ENCODE data around the gene NAV3. TPM values are rescaled to one million over a fixed set of nuclear protein-coding genes. Genes with fewer than 3 reads are reported as not detected.

Gene NAV3
- total RNA-seq (2014; rRNA removed; shearing (Covaris generic)): 0.93 and 1.1 TPM in 2 replicates

- Histone ChIP-seq H3K4me1 (no peaks in the 10 kb centered on the region), H3K36me3 (no peaks in the 10 kb centered on the region), H3K9me3 (replicated peaks) (no peaks in the 10 kb centered on the region), H3K4me3 (no peak within 1 kb of the TSS), H3K27me3 (no peaks in the 10 kb centered on the region), H3K27ac (no peak within 1 kb of the TSS)
- no peak for DNase-seq
Observed at GRCh38 chr12:77830583-77831351, at the start of gene NAV3. Gene NAV3, plus strand, starts transcription at chr12:77830894. Its CDS starts 568 bp downstream, at chr12:77831462.

GRCh38 chr12:77782034-77782433, 48.7 kb upstream of the NAV3 start:
- H3K9me3 ChIP-seq (replicated peaks): no peaks in the 10 kb centered on the region
- no peak overlapping the region for H3K27ac ChIP-seq
- H3K4me1 ChIP-seq: no peaks in the 10 kb centered on the region
- H3K27me3 ChIP-seq: no peaks in the 10 kb centered on the region
- no peaks in the 10 kb centered on the region for H3K36me3 ChIP-seq
- H3K4me3 ChIP-seq: no peak overlapping the region
- no peak for DNase-seq

- Histone ChIP-seq H3K36me3 (no peaks in the 10 kb centered on the region), H3K4me3 (no peak overlapping the region), H3K4me1 (no peaks in the 10 kb centered on the region), H3K27me3 (no peaks in the 10 kb centered on the region), H3K27ac (no peak overlapping the region), H3K9me3 (replicated peaks) (no peaks in the 10 kb centered on the region)
- no peak for DNase-seq
Observed at GRCh38 chr12:77782766-77783165, 47.9 kb upstream of the NAV3 start.

GRCh38 chr12:77785211-77785610, 45.5 kb upstream of the NAV3 start:
- no peak overlapping the region for H3K4me3 ChIP-seq
- H3K27ac ChIP-seq: no peak overlapping the region
- no peaks in the 10 kb centered on the region for H3K27me3 ChIP-seq
- no peaks in the 10 kb centered on the region for H3K4me1 ChIP-seq
- no peak for DNase-seq
- H3K9me3 ChIP-seq (replicated peaks): no peaks in the 10 kb centered on the region
- no peaks in the 10 kb centered on the region for H3K36me3 ChIP-seq

GRCh38 chr12:77786675-77787074, 44.0 kb upstream of the NAV3 start:
- Histone ChIP-seq H3K27me3 (no peaks in the 10 kb centered on the region), H3K4me1 (no peaks in the 10 kb centered on the region), H3K36me3 (no peaks in the 10 kb centered on the region), H3K27ac (no peak overlapping the region), H3K9me3 (replicated peaks) (no peaks in the 10 kb centered on the region), H3K4me3 (no peak overlapping the region)
- no peak for DNase-seq

GRCh38 chr12:77788231-77789168, 42.2 kb upstream of the NAV3 start:
- H3K27me3 ChIP-seq: no peaks in the 10 kb centered on the region
- no peak overlapping the region for H3K27ac ChIP-seq
- H3K4me1 ChIP-seq: no peaks in the 10 kb centered on the region
- H3K36me3 ChIP-seq: no peaks in the 10 kb centered on the region
- no peak for DNase-seq
- no peak overlapping the region for H3K4me3 ChIP-seq
- no peaks in the 10 kb centered on the region for H3K9me3 ChIP-seq (replicated peaks)

- no peaks in the 10 kb centered on the region for H3K9me3 ChIP-seq (replicated peaks)
Observed at GRCh38 chr12:77795699-77796098, 35.0 kb upstream of the NAV3 start.

GRCh38 chr12:77796775-77797174, 33.9 kb upstream of the NAV3 start:
- Histone ChIP-seq H3K27me3 (no peaks in the 10 kb centered on the region), H3K4me3 (no peak overlapping the region), H3K4me1 (no peaks in the 10 kb centered on the region), H3K9me3 (replicated peaks) (no peaks in the 10 kb centered on the region), H3K27ac (no peak overlapping the region), H3K36me3 (no peaks in the 10 kb centered on the region)
- DNase-seq: no peak

More at GRCh38 chr12:77795699-77796098, 35.0 kb upstream of the NAV3 start:
- H3K27ac ChIP-seq: no peak overlapping the region
- H3K36me3 ChIP-seq: no peaks in the 10 kb centered on the region
- H3K27me3 ChIP-seq: no peaks in the 10 kb centered on the region
- H3K4me3 ChIP-seq: no peak overlapping the region
- DNase-seq: no peak
- no peaks in the 10 kb centered on the region for H3K4me1 ChIP-seq

- peaks cover 7% of the 10 kb centered on the region; the same call in 1 of the 2 replicates for H3K9me3 ChIP-seq (replicated peaks)
- no peaks in the 10 kb centered on the region for H3K4me1 ChIP-seq
- H3K27ac ChIP-seq: no peak overlapping the region
- DNase-seq: no peak
- no peaks in the 10 kb centered on the region for H3K27me3 ChIP-seq
- H3K4me3 ChIP-seq: no peak overlapping the region
- no peaks in the 10 kb centered on the region for H3K36me3 ChIP-seq
Observed at GRCh38 chr12:77800501-77800900, 30.2 kb upstream of the NAV3 start.

GRCh38 chr12:77808534-77808933, 22.2 kb upstream of the NAV3 start:
- Histone ChIP-seq H3K27ac (no peak overlapping the region), H3K36me3 (no peaks in the 10 kb centered on the region)

GRCh38 chr12:77813558-77813957, 17.1 kb upstream of the NAV3 start:
- peaks cover 2% of the 10 kb centered on the region; the same call in 1 of the 2 replicates for H3K4me1 ChIP-seq
- no peak overlapping the region for H3K4me3 ChIP-seq
- H3K27me3 ChIP-seq: no peaks in the 10 kb centered on the region
- no peak overlapping the region for H3K27ac ChIP-seq
- DNase-seq: no peak
- no peaks in the 10 kb centered on the region for H3K36me3 ChIP-seq
- H3K9me3 ChIP-seq (replicated peaks): no peaks in the 10 kb centered on the region; the same call in 1 of the 2 replicates

More at GRCh38 chr12:77808534-77808933, 22.2 kb upstream of the NAV3 start:
- no peak for DNase-seq
- Histone ChIP-seq H3K9me3 (replicated peaks) (peaks cover 7% of the 10 kb centered on the region), H3K4me3 (no peak overlapping the region), H3K4me1 (no peaks in the 10 kb centered on the region), H3K27me3 (no peaks in the 10 kb centered on the region)

- H3K27me3 ChIP-seq: no peaks in the 10 kb centered on the region
- peaks cover 2% of the 10 kb centered on the region; the same call in 1 of the 2 replicates for H3K4me1 ChIP-seq
- H3K9me3 ChIP-seq (replicated peaks): no peaks in the 10 kb centered on the region; the same call in 1 of the 2 replicates
- H3K36me3 ChIP-seq: no peaks in the 10 kb centered on the region
- H3K27ac ChIP-seq: no peak overlapping the region
- DNase-seq: peak in 1 of 2 experiments; percentile 35
- H3K4me3 ChIP-seq: no peak overlapping the region
Observed at GRCh38 chr12:77814386-77814785, 16.3 kb upstream of the NAV3 start.

GRCh38 chr12:77816196-77816595, 14.5 kb upstream of the NAV3 start:
- H3K27ac ChIP-seq: no peak overlapping the region
- H3K27me3 ChIP-seq: no peaks in the 10 kb centered on the region
- H3K4me1 ChIP-seq: peaks cover 2% of the 10 kb centered on the region; the same call in 1 of the 2 replicates
- no peaks in the 10 kb centered on the region for H3K36me3 ChIP-seq
- no peaks in the 10 kb centered on the region for H3K9me3 ChIP-seq (replicated peaks)
- no peak overlapping the region for H3K4me3 ChIP-seq
- DNase-seq: no peak

GRCh38 chr12:77817276-77817675, 13.4 kb upstream of the NAV3 start:
- no peak for DNase-seq
- Histone ChIP-seq H3K4me3 (no peak overlapping the region), H3K27ac (no peak overlapping the region), H3K9me3 (replicated peaks) (no peaks in the 10 kb centered on the region), H3K27me3 (no peaks in the 10 kb centered on the region), H3K36me3 (no peaks in the 10 kb centered on the region), H3K4me1 (peaks cover 2% of the 10 kb centered on the region; the same call in 1 of the 2 replicates)

- H3K9me3 ChIP-seq (replicated peaks): no peaks in the 10 kb centered on the region
- H3K27me3 ChIP-seq: no peaks in the 10 kb centered on the region
Observed at GRCh38 chr12:77818351-77818750, 12.3 kb upstream of the NAV3 start.

More at GRCh38 chr12:77818351-77818750, 12.3 kb upstream of the NAV3 start:
- H3K27ac ChIP-seq: no peak overlapping the region
- DNase-seq: no peak
- H3K4me1 ChIP-seq: peaks cover 2% of the 10 kb centered on the region; the same call in 1 of the 2 replicates
- H3K4me3 ChIP-seq: no peak overlapping the region
- no peaks in the 10 kb centered on the region for H3K36me3 ChIP-seq
